Small intestine (tissue), 7 donors: ENCODE measurements around the gene RPTN. TPM values are rescaled to one million over a fixed set of nuclear protein-coding genes. Genes with fewer than 3 reads are reported as not detected.
A peak's percentile ranks its signal among the peaks of the same experiment; 100 is the strongest.

Source experiments
- DNase-seq, 2 donors: peaks; one replicate each; pipeline versions ENCODE4 v3.0.0 to v3.0.0-alpha.2; 2013
- FAIRE-seq: peaks from 2 replicates; lab custom pipeline; 2012; peaks lifted over from hg19 to GRCh38; lab: Jason Lieb, UNC
- H3K27ac ChIP-seq, 3 donors: one replicate each; pipeline ENCODE4 v1.5.1; 2013; ENCODE audit warnings: low read length in 2 of 3, mild to moderate bottlenecking in 2 of 3, control low read depth in 1 of 3, inconsistent platforms in 1 of 3, low read depth in 1 of 3, moderate library complexity in 1 of 3
- H3K27me3 ChIP-seq, 3 donors: one replicate each; pipeline ENCODE4 v1.6.1; 2013; ENCODE audit warnings: low read length in 3 of 3, inconsistent platforms in 1 of 3; ENCODE audit not compliant: control insufficient read depth in 3 of 3, insufficient read depth in 3 of 3
- H3K36me3 ChIP-seq, 3 donors: one replicate each; pipeline ENCODE4 v1.6.1; 2013; ENCODE audit warnings: low read length in 3 of 3, inconsistent platforms in 1 of 3, low read depth in 1 of 3, mild to moderate bottlenecking in 1 of 3, moderate library complexity in 1 of 3; ENCODE audit not compliant: control insufficient read depth in 3 of 3, insufficient read depth in 2 of 3
- H3K4me1 ChIP-seq, 3 donors: one replicate each; pipeline ENCODE4 v1.6.1; 2013; ENCODE audit warnings: low read length in 2 of 3, inconsistent platforms in 1 of 3, low read depth in 1 of 3, mild to moderate bottlenecking in 1 of 3, moderate library complexity in 1 of 3; ENCODE audit not compliant: control insufficient read depth in 3 of 3, insufficient read depth in 2 of 3
- H3K4me3 ChIP-seq, 3 donors: one replicate each; pipeline ENCODE4 v1.5.1; 2013; ENCODE audit warnings: low read length in 3 of 3, control low read depth in 1 of 3, inconsistent platforms in 1 of 3, low read depth in 1 of 3, mild to moderate bottlenecking in 1 of 3, moderate library complexity in 1 of 3
- H3K9me3 ChIP-seq, 2 donors: one replicate each; pipeline ENCODE4 v1.6.1; 2013; ENCODE audit warnings: low read depth in 1 of 2, low read length in 1 of 2; ENCODE audit not compliant: control insufficient read depth in 2 of 2, insufficient read depth in 1 of 2
- WGBS, 3 donors: extraction: QIAGEN DNeasy Blood & Tissue Kit; methylation state at CpG; one replicate each; pipeline ENCODE4 v1.1.7; 2013; 5-methylcytosine and 5-hydroxymethylcytosine counted together
- polyA plus RNA-seq, 4 donors: library from polyadenylated mRNA; stranded (reverse) in 3 of 4; unstranded in 1 of 4; fragments of 200-250 nt in 3 of 4; fragments of 120-200 nt in 1 of 4; gene quantifications; one replicate each; pipeline versions ENCODE4 v1.2.1 to v1.2.3, GENCODE V29; 2013
- donor health status: healthy with polysubstance abuse.
- donor health status: control.
- donor health status: control.
- donor health status: Bipolar disorder and iron deficiency.
- donor health status: healthy.

Gene RPTN
- polyA plus RNA-seq, 4 donors: not detected

- FAIRE-seq: no peak
- peak overlapping the region in 2 of 3 donors; percentile 1 to 12 for H3K27ac ChIP-seq
- 2 to 14% (median 14%) methylated on average over 58 to 62 of the region's 62 CpGs for WGBS, 3 donors
Observed at GRCh38 chr1:152188673-152189591, 29.9 kb upstream of the RPTN start.

GRCh38 chr1:152186556-152187285 is 27.7 kb upstream of the RPTN start:
- FAIRE-seq: no peak
- no peak for DNase-seq
- Histone ChIP-seq H3K4me3 (no peak overlapping the region), H3K27me3 (peaks cover 0 to 7% (median 0%) of the 10 kb centered on the region in 3 donors), H3K4me1 (no peaks in the 10 kb centered on the region), H3K36me3 (no peaks in the 10 kb centered on the region), H3K27ac (no peak overlapping the region), H3K9me3 (no peaks in the 10 kb centered on the region)
- 82 to 90% (median 86%) methylated on average over 5 of the region's 5 CpGs for WGBS, 3 donors

More at GRCh38 chr1:152188673-152189591, 29.9 kb upstream of the RPTN start:
- Histone ChIP-seq H3K4me3 (peak overlapping the region; percentile 37 to 40 (median 40)), H3K4me1 (no peaks in the 10 kb centered on the region), H3K36me3 (no peaks in the 10 kb centered on the region), H3K27me3 (peaks cover 0 to 7% (median 0%) of the 10 kb centered on the region in 3 donors), H3K9me3 (no peaks in the 10 kb centered on the region)
- peak; percentile 64 to 87 for DNase-seq

GRCh38 chr1:152185544-152186391 is 26.7 kb upstream of the RPTN start:
- Histone ChIP-seq H3K36me3 (no peaks in the 10 kb centered on the region), H3K9me3 (no peaks in the 10 kb centered on the region), H3K27me3 (peaks cover 0 to 7% (median 0%) of the 10 kb centered on the region in 3 donors), H3K4me3 (no peak overlapping the region), H3K27ac (no peak overlapping the region), H3K4me1 (no peaks in the 10 kb centered on the region)
- DNase-seq (peak; percentile 62 to 63), FAIRE-seq (no peak)
- WGBS, 3 donors: 30 to 36% (median 35%) methylated on average over 8 of the region's 8 CpGs

GRCh38 chr1:152182944-152183361 is 23.9 kb upstream of the RPTN start:
- Histone ChIP-seq H3K4me3 (no peak overlapping the region), H3K27ac (no peak overlapping the region), H3K9me3 (no peaks in the 10 kb centered on the region), H3K27me3 (peaks cover 0 to 2% (median 0%) of the 10 kb centered on the region in 3 donors), H3K4me1 (no peaks in the 10 kb centered on the region), H3K36me3 (no peaks in the 10 kb centered on the region)
- DNase-seq (no peak), FAIRE-seq (no peak)
- WGBS, 3 donors: 55 to 73% (median 56%) methylated on average over 2 of the region's 2 CpGs

GRCh38 chr1:152182431-152182830 is 23.4 kb upstream of the RPTN start:
- Histone ChIP-seq H3K9me3 (no peaks in the 10 kb centered on the region), H3K4me1 (no peaks in the 10 kb centered on the region), H3K36me3 (no peaks in the 10 kb centered on the region), H3K4me3 (no peak overlapping the region), H3K27ac (no peak overlapping the region), H3K27me3 (peaks cover 0 to 2% (median 0%) of the 10 kb centered on the region in 3 donors)
- 67 to 77% (median 77%) methylated on average over 2 of the region's 2 CpGs for WGBS, 3 donors
- FAIRE-seq (no peak), DNase-seq (no peak)

GRCh38 chr1:152179566-152179965 is 20.5 kb upstream of the RPTN start:
- Histone ChIP-seq H3K27ac (no peak overlapping the region), H3K27me3 (no peaks in the 10 kb centered on the region), H3K4me1 (no peaks in the 10 kb centered on the region), H3K36me3 (no peaks in the 10 kb centered on the region), H3K4me3 (no peak overlapping the region), H3K9me3 (no peaks in the 10 kb centered on the region)
- DNase-seq (no peak), FAIRE-seq (no peak)
- 63 to 79% (median 78%) methylated on average over 1 of the region's 1 CpG for WGBS, 3 donors

- Histone ChIP-seq H3K36me3 (no peaks in the 10 kb centered on the region), H3K9me3 (no peaks in the 10 kb centered on the region), H3K4me1 (no peaks in the 10 kb centered on the region), H3K27ac (no peak overlapping the region), H3K4me3 (no peak overlapping the region), H3K27me3 (no peaks in the 10 kb centered on the region)
- no peak for DNase-seq
- no peak for FAIRE-seq
- WGBS, 3 donors: 56 to 65% (median 62%) methylated on average over 5 of the region's 5 CpGs
Observed at GRCh38 chr1:152170287-152170905, 11.4 kb upstream of the RPTN start.
